Left hindlimb (tissue), 1 donor: ENCODE results near the gene PSTPIP1.

ENCODE experiments used
- DNase-seq: peaks from one replicate; pipeline ENCODE4 v3.0.0-alpha.2; 2018

Gene PSTPIP1

GRCh38 chr15:77032052-77032646, 37.2 kb downstream of the PSTPIP1 start:
- DNase-seq = no peak

- DNase-seq = no peak
These were observed 37.9 kb downstream of the PSTPIP1 start for GRCh38 chr15:77032647-77033416.

GRCh38 chr15:77033417-77033728, 38.4 kb downstream of the PSTPIP1 start:
- no peak for DNase-seq

- no peak for DNase-seq
These were observed 39.1 kb downstream of the PSTPIP1 start for GRCh38 chr15:77033729-77034671.

- DNase-seq = no peak
These were observed 40.0 kb downstream of the PSTPIP1 start for GRCh38 chr15:77034695-77035489.

- DNase-seq = no peak
These were observed 40.7 kb downstream of the PSTPIP1 start for GRCh38 chr15:77035584-77035983.

GRCh38 chr15:77035999-77036471, 41.1 kb downstream of the PSTPIP1 start:
- no peak for DNase-seq

- DNase-seq = no peak
These were observed 41.8 kb downstream of the PSTPIP1 start for GRCh38 chr15:77036537-77037387.

- DNase-seq = no peak
These were observed 42.7 kb downstream of the PSTPIP1 start for GRCh38 chr15:77037388-77038209.

GRCh38 chr15:77038312-77039216, 43.6 kb downstream of the PSTPIP1 start:
- no peak for DNase-seq

- DNase-seq = no peak
These were observed 44.2 kb downstream of the PSTPIP1 start for GRCh38 chr15:77039217-77039533.

GRCh38 chr15:77039848-77040247, 44.9 kb downstream of the PSTPIP1 start:
- DNase-seq = no peak

GRCh38 chr15:77040673-77041072, 45.7 kb downstream of the PSTPIP1 start:
- DNase-seq = no peak

GRCh38 chr15:77042245-77042919, 47.5 kb downstream of the PSTPIP1 start:
- no peak for DNase-seq

- no peak for DNase-seq
These were observed 48.3 kb downstream of the PSTPIP1 start for GRCh38 chr15:77042955-77043920.

GRCh38 chr15:77044228-77045042, 49.5 kb downstream of the PSTPIP1 start:
- no peak for DNase-seq

GRCh38 chr15:77045985-77046384, 51.1 kb downstream of the PSTPIP1 start:
- DNase-seq = no peak
